Germinal center (tissue), 1 donor: ENCODE results near the gene CHST13.
A peak's percentile ranks its signal among the peaks of the same experiment; 100 is the strongest.

Experiments
- DNase-seq: peaks from one replicate; pipeline ENCODE4 v3.0.0; 2012; ENCODE audit warnings: mixed read lengths, low spot score

Gene CHST13

GRCh38 chr3:126523745-126524428 lies at the start of gene CHST13:
Gene CHST13 (plus strand): TSS chr3:126524155. CDS start chr3:126524333, 178 bp downstream.
- DNase-seq, result no peak

GRCh38 chr3:126474498-126475412 lies 49.2 kb upstream of the CHST13 start:
- peak; percentile 38 for DNase-seq

GRCh38 chr3:126475413-126476114 lies 48.4 kb upstream of the CHST13 start, which contains the start of gene ZXDC:
Gene ZXDC (minus strand): TSS chr3:126475891. CDS start chr3:126475865, 26 bp downstream.
- DNase-seq, result peak; percentile 100

- no peak for DNase-seq
These were observed 47.5 kb upstream of the CHST13 start for GRCh38 chr3:126476166-126477060.

GRCh38 chr3:126477061-126477380 lies 46.9 kb upstream of the CHST13 start:
- DNase-seq, result no peak

GRCh38 chr3:126478581-126479310 lies 45.2 kb upstream of the CHST13 start:
- no peak for DNase-seq

GRCh38 chr3:126479642-126480041 lies 44.3 kb upstream of the CHST13 start:
- no peak for DNase-seq

- no peak for DNase-seq
These were observed 43.7 kb upstream of the CHST13 start for GRCh38 chr3:126480206-126480605.

- no peak for DNase-seq
These were observed 43.1 kb upstream of the CHST13 start for GRCh38 chr3:126480861-126481260.

- DNase-seq, result no peak
These were observed 42.0 kb upstream of the CHST13 start for GRCh38 chr3:126481808-126482502.

GRCh38 chr3:126482503-126483255 lies 41.3 kb upstream of the CHST13 start:
- DNase-seq, result no peak

- DNase-seq, result no peak
These were observed 40.6 kb upstream of the CHST13 start for GRCh38 chr3:126483321-126483761.

GRCh38 chr3:126484148-126484547 lies 39.8 kb upstream of the CHST13 start:
- no peak for DNase-seq

- DNase-seq, result no peak
These were observed 39.3 kb upstream of the CHST13 start for GRCh38 chr3:126484662-126485061.

- DNase-seq, result no peak
These were observed 38.6 kb upstream of the CHST13 start for GRCh38 chr3:126485176-126485897.

GRCh38 chr3:126485956-126486355 lies 38.0 kb upstream of the CHST13 start:
- DNase-seq, result no peak

GRCh38 chr3:126486360-126486847 lies 37.6 kb upstream of the CHST13 start:
- no peak for DNase-seq

- DNase-seq, result no peak
These were observed 36.7 kb upstream of the CHST13 start for GRCh38 chr3:126487151-126487771.
